Brain pericyte (primary cell): ENCODE data around the gene KLLN.
"Not testable (repeated sequence)": the region's sequence is repeated elsewhere in the genome, so short reads cannot be mapped to it uniquely, and the experiment has no call there.

Experiments used
- DNase-seq: peaks from one replicate; pipeline ENCODE4 v3.0.0-alpha.2; 2012; ENCODE audit warnings: low read depth, low spot score

The KLLN gene

DNA sequence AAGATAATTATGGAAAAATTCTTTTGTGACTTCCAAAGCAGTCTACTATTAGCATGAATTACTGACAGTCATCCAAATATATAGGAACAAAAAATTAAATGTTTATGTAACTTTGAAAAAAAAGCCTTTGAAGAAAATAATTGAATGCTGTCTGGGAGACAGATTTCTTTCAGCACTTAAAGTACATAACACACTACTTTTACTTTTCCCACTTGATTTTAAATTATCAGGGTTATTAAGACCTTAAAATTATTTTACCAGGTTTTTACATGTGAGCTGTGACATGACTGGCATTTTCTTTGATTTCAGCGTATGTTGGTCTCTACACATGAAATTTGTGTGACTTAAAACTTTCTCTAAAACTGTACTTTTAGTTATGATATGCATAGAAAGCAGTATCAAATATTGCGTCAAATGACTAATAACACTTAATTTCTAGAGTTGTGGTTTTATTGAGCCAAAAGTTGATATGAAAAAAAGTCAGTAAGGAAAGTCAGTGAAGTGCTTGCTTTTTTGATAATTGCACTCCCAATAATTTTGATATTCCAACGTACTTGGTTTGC lies 3.2 kb upstream of the KLLN start:
- no peak for DNase-seq

DNA sequence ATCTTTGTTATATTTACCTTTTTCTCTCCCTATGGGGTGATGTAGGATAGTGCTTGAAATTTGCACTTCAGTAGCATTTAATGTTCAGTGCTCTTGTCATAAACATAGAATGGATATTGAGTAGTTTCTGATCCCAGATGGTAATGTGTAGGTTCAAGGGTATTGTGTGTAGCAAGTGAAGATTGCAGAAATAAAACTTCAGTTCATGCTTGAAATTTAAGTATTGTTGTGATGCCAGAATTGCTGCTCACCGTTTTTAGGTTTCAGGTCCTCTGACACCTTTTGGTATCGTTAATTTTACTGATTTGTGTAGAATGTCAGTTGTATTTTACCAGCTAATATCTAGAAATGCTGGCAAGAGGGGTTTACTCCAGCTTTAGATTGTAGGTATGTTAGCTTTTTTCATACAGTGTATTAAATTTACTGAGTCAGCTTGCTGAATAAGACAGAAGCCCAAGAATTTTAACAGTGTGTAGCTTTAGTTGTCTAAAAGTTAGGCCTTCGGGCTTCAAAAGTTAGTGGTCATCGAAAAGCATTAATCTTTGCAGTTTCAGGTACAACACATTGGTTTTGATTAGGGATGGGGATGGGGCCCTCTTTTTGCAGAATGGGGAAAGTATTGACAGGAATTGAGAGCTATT lies 2.0 kb upstream of the KLLN start:
- DNase-seq = no peak

DNA sequence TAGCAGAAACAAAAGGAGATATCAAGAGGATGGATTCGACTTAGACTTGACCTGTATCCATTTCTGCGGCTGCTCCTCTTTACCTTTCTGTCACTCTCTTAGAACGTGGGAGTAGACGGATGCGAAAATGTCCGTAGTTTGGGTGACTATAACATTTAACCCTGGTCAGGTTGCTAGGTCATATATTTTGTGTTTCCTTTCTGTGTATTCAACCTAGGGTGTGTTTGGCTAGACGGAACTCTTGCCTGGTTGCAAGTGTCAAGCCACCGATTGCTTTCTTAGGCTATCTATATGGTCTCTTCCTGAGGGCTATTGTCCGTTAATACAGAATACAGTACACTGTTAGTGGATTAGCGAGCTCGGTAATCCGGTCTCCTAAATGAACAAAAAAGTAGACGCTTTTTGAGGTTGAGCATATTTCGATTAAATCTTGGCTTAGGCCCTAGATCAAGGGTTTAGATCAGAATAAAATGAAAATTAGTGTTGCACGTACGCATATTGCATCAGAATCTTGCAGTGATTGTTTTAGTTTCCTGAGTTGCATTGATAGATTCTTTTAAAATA lies 1.2 kb upstream of the KLLN start:
- DNase-seq = no peak

DNA sequence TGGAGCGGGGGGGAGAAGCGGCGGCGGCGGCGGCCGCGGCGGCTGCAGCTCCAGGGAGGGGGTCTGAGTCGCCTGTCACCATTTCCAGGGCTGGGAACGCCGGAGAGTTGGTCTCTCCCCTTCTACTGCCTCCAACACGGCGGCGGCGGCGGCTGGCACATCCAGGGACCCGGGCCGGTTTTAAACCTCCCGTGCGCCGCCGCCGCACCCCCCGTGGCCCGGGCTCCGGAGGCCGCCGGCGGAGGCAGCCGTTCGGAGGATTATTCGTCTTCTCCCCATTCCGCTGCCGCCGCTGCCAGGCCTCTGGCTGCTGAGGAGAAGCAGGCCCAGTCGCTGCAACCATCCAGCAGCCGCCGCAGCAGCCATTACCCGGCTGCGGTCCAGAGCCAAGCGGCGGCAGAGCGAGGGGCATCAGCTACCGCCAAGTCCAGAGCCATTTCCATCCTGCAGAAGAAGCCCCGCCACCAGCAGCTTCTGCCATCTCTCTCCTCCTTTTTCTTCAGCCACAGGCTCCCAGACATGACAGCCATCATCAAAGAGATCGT lies 690 bp upstream of the KLLN start:
- not testable (repeated sequence) for DNase-seq

DNA sequence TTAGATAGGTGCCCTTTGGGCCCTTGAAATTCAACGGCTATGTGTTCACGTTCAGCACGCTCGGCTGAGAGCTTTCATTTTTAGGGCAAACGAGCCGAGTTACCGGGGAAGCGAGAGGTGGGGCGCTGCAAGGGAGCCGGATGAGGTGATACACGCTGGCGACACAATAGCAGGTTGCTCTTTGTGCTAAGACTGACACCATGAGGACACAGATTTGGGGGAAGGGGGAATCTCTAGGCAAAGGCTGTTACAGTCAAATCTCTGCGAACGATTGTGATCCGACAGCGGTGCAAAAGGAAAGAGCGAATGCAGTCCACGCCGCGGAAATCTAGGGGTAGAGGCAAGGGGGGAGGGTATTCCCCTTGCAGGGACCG lies 667 bp downstream of the KLLN start:
- DNase-seq = no peak

DNA sequence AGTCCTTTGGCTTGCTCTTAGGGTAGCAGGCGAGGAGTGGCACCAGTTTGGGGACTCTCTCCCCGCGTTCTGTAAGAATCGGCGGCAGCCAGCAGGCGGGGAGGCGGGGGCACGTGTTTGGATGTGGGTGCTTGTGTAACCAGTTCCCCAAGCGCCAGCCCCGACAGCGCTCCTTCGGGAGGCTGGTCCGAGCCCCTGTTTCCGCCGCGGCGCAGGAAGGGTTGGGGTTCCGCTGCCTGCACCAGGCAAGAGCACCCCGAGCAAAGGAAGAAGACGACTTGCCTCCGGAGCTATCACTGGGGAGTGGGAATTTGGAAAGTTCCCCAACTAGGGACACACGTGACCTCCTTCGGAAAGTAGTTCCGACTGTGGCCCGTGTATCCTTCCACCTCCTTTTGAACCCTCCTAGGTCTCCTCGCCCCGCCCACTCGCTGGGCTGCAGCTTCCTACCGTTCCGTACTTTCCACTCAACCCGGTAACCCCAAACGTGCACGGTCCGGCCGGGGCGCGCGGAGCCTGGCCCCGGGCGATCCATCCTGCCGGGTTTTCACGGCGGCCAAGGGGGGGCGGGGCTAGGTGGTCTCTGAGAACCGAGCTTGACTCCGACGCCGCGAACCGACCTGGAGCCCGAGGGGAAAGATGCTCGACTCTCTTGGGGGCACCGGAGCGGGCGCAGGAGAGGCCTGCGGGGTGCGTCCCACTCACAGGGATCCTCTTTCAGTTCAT lies 1.2 kb downstream of the KLLN start:
- DNase-seq = peak; percentile 91

DNA sequence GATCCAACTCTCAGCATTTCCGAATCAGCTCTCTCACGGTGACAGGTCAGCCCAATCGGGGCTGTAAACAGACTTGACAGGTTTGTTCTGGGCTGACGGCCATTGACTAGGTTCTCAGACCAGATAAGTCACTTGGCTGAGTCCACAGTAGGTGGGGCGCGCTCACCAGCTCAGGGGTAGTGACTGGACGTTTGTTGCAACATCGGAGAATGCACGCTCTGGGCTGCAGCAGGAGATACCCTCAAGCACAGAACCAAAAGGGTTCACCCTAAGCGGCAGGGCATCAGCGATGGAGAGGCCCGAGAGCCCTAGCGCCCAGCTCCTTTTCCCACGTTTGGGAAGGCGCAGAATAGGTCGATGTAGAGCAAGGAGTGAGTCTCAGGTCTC lies 1.8 kb downstream of the KLLN start:
- no peak for DNase-seq

DNA sequence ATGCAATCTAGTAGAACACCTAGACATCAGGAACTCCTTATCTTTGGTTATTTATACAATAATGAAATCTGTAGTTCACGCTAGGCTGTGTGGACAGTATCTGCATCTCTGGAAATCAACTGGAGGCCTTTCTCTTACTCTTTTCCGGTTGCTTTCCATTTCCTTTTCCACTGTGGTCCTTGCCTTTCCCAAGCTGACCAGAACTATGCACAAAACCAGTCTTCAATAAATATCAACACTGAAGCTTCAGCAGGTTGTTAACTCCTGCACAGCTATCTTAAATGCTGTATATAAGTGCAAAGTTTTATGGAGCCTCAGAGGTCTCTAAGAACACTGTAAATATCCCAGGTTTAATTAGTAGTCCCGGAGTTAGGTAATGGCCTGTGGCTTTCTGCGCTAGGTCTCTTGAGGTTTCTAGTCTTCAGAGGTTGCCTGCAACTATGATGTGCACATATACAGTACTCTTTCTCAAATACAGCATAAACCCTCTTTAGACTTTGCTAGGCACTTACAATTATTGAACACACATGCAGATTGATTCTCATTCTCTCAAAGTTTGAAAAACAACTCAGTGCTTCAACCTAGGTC lies 2.4 kb downstream of the KLLN start:
- no peak for DNase-seq

DNA sequence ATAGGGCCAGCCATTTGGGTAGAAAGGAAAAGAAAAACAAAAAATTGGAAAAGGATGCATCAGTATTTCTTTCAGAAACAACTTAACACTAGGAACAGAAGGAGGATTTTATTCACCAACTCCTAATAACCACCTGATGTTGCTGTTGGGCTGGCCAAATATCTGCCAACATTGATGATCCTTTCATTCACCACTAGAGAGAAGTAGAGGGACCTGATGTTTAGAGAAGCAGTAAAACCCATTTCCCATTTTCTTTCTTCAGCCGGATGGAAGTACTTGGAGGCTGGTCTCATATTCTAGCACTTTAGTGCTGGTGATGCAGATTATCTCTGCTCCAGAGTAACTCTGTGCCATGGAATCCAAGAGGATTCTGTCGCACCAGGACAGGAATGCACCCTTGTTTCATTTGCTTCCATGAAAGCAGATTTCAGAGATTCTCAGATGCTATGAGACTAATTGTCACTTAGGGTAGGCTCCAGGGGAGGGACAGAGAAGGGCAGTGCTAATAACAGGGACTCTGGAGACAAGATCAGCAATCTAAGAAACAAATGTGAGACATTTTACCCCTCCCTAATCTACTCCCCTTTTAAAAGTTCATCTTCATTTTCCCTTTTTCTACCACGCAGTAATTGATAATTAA lies 3.1 kb downstream of the KLLN start:
- DNase-seq = peak; percentile 60

DNA sequence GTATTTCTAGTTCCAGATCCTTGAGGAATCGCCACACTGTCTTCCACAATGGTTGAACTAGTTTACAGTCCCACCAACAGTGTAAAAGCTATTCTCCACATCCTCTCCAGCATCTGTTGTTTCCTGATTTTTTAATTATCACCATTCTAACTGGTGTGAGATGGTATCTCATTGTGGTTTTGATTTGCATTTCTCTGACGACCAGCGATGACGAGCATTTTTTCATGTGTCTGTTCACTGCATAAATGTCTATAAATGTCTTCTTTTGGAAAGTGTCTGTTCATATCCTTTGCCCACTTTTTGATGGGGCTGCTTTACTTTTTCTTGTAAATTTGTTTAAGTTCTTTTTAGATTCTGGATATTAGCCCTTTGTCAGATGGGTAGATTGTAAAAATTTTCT lies 7.7 kb downstream of the KLLN start:
- DNase-seq = not testable (repeated sequence)

DNA sequence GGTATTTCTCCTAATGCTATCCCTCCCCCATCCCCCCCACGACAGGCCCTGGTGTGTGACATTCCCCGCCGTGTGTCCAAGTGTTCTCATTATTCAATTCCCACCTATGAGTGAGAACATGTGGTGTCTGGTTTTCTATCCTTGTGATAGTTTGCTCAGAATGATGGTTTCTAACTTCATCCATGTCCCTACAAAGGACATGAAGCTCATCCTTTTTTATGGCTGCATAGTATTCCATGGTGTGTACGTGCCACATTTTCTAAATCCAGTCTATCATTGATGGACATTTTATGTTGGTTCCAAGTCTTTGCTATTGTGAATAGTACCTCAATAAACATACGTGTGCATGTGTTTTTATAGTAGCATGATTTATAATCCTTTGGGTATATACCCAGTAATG lies 8.1 kb downstream of the KLLN start:
- not testable (repeated sequence) for DNase-seq

DNA sequence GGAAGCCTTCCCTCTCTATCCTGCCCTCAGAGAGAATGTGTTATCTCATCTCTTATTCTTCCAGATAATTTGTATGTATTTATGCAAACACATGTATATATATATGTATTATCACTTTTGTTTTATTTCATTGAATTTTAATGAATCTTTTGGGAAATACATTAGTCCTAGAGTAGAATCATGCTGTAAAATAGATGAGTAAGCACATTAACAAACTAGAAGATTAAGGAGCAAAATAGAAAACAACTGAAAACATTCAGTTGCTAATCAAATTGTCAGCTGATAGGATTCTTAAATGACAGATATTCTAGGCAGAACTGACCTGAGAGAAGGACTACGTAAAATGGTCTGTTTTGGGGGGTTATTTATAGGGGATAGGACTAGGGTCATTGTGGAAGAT lies 11.2 kb downstream of the KLLN start:
- DNase-seq = no peak

DNA sequence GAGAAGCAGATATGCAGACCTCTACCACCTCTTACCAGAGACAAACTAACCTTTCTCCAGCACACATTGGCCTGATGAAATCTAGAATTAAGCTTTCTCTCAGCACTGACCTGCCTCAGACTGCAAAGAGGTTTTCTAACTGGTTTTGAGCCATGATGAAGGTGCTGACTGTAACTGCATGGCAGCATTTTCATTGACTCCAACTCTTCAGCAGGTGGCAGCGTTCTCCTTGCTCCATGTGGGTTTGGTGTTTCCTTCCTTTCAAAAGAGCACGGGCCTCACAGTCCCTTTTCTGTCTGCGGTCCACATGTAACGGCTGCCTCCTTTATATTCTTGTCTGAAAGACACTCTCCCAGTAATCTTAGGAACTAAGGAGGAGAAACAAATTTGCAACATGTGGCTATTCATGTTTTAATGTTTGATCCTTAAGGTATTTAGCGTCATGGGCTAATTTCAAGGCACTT lies 12.6 kb downstream of the KLLN start:
- no peak for DNase-seq

DNA sequence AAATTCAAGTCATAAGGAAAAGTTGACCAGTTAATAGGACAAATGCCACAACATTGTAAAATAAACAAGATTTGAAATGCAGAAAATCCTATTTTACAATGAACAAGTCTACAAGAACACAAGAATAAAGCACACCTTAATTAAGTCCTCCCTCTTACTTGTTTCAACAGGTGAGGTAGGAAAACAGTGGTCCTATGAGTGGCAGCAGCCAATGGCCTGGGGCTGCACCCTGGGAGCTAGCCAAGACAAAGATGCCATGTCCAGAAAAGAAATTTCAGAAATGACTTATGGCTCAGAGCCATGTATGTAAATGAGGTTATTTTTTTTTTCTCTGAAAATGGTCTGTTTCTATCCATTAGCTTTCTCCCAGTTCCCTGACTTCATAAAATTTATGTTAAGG lies 14.3 kb downstream of the KLLN start:
- no peak for DNase-seq

DNA sequence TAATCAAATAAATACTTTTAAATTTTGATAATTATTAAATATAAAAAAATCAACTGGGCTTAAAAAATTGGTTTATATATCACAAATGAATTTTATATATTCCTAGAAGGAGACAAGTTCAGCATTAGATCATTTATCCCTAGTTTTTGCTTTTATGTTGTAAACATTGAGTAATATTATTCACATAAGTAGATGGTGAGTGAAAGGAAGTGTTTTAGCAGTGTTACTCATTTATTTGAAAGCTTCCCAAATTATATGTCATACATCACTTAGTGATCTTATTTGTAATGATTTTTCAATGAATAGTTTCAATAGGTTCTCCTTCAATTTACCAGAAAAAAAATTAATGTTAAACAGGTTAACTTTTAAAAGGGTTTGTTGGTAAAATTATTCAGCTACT lies 15.8 kb downstream of the KLLN start:
- no peak for DNase-seq

DNA sequence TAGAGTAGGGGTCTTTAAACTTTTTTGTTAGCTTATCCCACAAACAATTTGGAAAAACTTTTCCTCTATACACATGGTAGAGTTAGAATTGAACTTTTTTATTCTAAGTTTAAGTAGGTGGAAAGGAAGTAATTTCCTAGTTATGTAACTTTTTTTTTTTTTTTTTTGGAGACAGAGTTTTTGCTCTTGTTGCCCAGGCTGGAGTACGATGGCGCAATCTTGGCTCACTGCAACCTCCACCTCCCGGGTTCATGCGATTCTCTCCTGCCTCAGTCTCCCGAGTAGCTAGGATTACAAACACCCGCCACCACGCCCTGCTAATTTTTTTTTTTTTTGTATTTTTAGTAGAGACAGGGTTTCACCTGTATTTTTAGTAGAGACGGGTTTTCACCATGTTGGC lies 16.6 kb downstream of the KLLN start:
- DNase-seq = not testable (repeated sequence)

DNA sequence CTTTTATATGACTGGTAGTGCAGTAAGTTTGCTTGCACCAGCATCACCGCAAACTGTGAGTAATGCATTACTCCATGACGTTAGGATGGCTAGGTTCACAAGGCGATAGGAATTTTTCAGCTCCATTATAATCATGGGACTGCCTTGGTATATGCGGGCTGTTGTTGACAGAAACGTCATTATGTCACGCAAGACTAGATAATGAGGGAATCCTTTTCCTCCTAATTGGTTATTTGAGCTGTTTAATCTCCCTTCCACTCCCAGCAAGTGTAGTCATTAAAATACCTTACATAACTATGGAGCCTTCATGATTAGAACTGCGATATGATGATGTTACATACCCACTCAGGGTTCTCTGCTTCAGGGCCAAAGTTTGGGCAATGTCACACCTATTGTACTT lies 17.3 kb downstream of the KLLN start:
- no peak for DNase-seq

DNA sequence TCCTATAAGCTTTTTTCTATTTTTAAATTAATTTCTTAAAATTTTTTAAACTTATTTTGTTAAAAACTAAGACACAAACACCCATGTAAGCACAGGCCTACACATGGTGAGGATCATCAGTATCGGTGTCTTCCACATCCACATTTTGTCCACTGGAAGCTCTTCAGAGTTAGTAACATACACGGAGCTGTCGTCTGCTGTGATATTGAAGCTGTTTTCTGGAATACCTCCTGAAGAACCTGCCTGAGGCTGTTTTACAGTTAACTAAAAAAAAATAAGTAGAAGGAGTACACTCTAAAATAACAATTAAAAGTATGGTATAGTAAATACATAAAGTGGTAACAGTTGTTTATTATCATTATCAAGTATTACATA lies 17.7 kb downstream of the KLLN start:
- no peak for DNase-seq

DNA sequence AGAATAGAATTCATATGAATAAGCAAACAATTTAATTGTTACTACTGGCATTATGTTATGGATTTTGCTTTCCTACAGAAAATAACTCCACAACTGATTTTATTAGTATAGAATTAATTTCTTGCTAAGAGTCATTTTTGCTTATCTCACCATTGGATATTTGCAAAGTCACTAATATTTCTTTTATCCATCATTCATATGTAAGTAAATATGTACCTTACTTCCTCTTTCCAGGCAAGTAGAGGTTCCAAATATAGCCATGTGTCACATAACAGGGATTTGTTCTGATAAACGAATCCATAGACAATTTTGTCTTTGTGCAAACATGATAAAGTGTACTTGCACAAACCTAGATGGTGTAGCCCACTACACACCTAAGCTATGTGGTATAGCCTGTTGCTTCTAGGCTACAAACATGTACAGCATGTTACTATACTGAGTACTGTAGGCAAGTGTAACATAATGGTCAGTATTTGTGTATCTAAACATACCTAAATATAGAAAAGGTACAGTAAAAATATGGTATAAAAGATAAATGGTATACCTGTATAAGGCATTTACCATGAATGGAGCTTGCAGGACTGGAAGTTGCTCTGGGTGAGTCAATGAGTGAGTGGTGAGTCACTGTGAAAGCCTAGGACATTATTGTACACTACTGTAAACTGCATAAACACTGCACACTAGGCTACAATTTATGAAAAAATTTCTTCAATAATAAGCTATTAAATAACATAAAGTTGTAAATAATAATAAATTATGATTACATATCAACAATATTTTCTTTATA lies 18.3 kb downstream of the KLLN start:
- no peak for DNase-seq

DNA sequence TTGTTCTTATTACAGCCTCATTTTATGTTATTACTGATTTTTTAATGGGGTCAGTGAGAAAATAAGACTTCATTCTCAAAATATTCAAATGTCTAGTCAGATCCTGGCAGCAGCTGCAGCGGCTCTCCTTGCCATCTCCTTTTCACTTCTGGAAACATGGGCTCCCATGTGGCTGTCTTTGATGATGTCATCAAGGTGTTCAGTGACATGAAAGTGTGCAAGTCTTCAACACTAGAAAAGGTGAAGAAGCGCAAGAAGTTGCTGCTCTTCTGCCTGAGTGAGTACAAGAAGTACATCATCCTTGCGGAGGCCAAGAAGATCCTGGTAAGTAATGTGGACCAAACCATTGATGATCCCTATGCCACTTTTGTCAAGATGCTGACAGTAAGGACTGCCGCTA lies 19.6 kb downstream of the KLLN start:
- DNase-seq = no peak
